ENCODE results near the gene KRTAP10-9.
"Not testable (repeated sequence)": the region's sequence is repeated elsewhere in the genome, so short reads cannot be mapped to it uniquely, and the experiment has no call there.

KRTAP10-9 gene

DNA sequence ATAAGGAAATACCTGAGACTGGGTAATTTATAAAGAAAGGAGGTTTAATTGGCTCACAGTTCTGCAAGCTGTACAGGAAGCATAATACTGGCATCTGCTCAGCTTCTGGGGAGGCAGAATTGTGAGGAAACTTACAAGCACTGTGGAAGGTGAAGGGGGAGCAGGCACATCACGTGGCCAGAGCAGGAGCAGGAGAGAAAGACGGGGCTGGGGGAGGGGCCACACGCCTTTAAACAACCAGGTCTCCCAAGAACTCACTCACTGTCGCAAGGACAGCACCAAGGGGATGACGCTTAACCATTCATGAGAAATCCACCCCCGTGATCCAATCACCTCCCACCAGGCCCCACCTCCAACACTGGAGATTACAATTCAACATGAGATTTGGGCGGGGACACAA, 34.7 kb downstream of the KRTAP10-9 start:
- not testable (repeated sequence) for FAIRE-seq

DNA sequence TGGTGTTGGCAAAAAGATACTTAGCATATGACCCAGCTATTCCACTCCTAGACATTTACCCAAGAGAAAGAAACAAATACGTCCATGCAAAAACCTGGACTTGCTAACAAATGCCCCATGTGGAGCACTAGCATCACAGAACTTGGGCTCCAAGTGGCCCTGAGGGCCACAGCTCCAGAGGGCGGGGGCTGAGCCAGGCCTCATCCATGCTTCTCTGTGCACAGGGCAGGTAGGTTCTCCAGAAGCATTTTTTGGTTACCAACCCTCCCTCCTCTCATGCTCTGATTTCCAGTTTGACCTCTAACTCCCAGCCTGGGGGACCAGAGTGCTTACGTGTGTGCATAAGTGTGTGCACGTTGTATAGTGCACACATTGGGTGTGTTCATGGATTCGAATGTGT, 37.8 kb downstream of the KRTAP10-9 start:
- DNase-seq (ENCODE audit: low spot score): no peak
- no peak for FAIRE-seq

More for the DNA sequence above, 34.7 kb downstream of the KRTAP10-9 start:
- DNase-seq (ENCODE audit: low spot score): not testable (repeated sequence)

DNA sequence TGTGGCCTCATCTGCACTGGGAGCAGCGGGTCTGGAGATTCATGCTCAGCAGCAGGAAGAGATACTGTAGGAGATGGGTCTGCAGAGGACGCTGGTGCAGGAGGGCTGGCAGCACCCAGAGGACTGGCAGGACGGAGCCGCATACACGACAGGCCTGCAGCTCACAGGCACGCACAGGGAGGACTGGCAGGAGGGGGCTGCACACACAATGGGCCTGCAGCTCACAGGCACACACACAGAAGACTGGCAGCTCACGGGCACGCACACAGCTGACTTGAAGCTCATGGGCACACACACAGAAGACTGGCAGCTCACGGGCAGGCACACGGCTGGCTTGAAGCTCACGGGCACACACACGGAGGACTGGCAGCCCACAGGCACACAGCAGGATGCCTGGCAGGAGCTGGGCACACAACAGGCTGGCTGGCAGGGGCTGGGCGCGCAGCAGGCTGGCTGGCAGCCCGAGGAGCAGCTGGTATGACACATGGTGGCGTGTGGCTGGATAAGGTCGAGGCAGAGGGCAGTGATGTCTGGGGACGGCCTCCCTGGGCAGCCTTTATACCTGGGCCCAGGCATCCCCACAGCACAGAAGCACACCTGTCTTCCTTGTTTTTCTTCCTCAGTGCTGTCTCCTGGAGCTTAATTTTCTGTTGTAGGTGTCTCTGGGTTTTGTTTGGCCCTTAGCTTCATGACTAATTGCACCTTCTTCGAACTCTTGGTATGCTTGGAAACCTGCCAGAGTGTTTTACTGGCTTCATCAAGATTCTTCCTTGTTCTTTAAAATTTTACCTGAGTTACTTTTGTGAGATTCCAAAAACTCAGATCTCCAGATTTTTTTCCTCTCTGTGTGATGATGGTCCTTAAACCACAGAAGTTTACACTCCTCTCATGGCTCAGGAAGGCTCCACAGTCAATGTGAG, 39.8 kb downstream of the KRTAP10-9 start, which contains the start of gene KRTAP12-2:
TSS of gene KRTAP12-2 (minus strand) at position 527 of the 920 bp plus-strand sequence. CDS start at position 486, 41 bp downstream.
- no peak for DNase-seq (ENCODE audit: low spot score)
- FAIRE-seq: no peak

DNA sequence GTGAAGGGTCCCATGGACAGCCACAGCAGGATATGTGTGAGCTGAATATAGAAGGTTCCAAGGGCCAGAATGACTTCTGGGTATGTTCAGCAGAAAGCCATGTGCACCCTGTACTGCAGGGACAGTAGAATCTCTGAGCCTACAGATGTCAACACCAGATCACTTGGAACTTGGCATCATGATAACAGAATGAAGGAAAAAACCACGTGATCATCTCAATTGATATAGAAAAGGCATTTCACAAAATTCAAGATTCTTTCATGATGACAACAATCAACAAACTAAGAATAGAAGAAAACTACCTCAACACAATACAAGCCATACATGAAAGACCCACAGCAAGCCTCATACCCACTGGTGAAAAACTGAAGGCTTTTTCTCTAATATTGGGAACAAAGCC, 40.7 kb downstream of the KRTAP10-9 start:
- DNase-seq (ENCODE audit: low spot score) (no peak), FAIRE-seq (no peak)

GRCh38 chr21:44670642-44671432, 43.9 kb downstream of the KRTAP10-9 start:
- FAIRE-seq (no peak), DNase-seq (ENCODE audit: low spot score) (no peak)

GRCh38 chr21:44671911-44672310, 45.0 kb downstream of the KRTAP10-9 start:
- no peak for DNase-seq (ENCODE audit: low spot score)
- no peak for FAIRE-seq

- DNase-seq (ENCODE audit: low spot score): no peak
- no peak for FAIRE-seq
These were observed 51.0 kb downstream of the KRTAP10-9 start for GRCh38 chr21:44677881-44678280.

Data from urothelium cell line (cell line).